GM10248 (cell line): Measurements from ENCODE around the gene COL15A1.

Experiments used
- CTCF ChIA-PET: fragments of 300-600 bp; sonication (Branson Sonifier 250); formaldehyde crosslinking; extraction: SDS; loops from one replicate; lab custom pipeline; 2021; ENCODE audit warnings: antibody characterized with exemption; lab: Yijun Ruan, JAX
- POLR2A ChIA-PET: fragments of 350-650 bp; sonication (Branson Sonifier 250); formaldehyde crosslinking; extraction: SDS; loops from one replicate; lab custom pipeline; 2020; ENCODE audit warnings: antibody characterized with exemption; lab: Yijun Ruan, JAX
- DNase-seq: peaks from one replicate; pipeline ENCODE4 v3.0.0; 2012; ENCODE audit errors: extremely low spot score
- TF ChIP-seq, protein P1 (sequence below): IDR thresholded peaks from 2 replicates; pipeline ENCODE4 v1.5.1; 2012; ENCODE audit warnings: mild to moderate bottlenecking, low read depth; ENCODE audit errors: extremely low read depth, missing control alignments, control extremely low read depth

The COL15A1 gene

DNA sequence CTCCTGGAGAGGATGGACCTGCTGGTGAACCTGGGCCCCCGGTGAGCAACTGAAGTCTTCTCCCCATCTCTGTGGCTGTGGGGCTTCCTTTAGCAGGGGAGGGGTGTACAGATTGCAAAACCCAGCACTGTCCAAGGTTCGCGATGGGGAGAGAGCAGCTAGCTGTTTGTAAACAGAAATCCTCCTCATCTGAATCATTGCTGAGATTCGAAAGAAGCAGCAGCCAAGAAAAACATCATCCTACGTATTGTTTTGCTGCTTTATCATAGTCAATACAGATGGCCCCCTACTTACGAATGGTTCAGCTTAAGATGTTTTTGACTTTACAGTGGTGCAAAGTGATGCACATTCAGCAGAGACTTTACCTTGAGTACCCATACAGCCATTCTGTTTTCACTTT is 81.3 kb downstream of the COL15A1 start:
- POLR2A ChIA-PET = no interaction called here
- CTCF ChIA-PET = interaction anchor here (1.7 to 3.1 kb wide), 2 partner anchors 11 to 115 kb away, joined by 6 to 10 read pairs; no protein-coding TSS in a partner anchor
- no peak for DNase-seq
- TF ChIP-seq, protein P1, sequence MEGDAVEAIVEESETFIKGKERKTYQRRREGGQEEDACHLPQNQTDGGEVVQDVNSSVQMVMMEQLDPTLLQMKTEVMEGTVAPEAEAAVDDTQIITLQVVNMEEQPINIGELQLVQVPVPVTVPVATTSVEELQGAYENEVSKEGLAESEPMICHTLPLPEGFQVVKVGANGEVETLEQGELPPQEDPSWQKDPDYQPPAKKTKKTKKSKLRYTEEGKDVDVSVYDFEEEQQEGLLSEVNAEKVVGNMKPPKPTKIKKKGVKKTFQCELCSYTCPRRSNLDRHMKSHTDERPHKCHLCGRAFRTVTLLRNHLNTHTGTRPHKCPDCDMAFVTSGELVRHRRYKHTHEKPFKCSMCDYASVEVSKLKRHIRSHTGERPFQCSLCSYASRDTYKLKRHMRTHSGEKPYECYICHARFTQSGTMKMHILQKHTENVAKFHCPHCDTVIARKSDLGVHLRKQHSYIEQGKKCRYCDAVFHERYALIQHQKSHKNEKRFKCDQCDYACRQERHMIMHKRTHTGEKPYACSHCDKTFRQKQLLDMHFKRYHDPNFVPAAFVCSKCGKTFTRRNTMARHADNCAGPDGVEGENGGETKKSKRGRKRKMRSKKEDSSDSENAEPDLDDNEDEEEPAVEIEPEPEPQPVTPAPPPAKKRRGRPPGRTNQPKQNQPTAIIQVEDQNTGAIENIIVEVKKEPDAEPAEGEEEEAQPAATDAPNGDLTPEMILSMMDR = no peak

DNA sequence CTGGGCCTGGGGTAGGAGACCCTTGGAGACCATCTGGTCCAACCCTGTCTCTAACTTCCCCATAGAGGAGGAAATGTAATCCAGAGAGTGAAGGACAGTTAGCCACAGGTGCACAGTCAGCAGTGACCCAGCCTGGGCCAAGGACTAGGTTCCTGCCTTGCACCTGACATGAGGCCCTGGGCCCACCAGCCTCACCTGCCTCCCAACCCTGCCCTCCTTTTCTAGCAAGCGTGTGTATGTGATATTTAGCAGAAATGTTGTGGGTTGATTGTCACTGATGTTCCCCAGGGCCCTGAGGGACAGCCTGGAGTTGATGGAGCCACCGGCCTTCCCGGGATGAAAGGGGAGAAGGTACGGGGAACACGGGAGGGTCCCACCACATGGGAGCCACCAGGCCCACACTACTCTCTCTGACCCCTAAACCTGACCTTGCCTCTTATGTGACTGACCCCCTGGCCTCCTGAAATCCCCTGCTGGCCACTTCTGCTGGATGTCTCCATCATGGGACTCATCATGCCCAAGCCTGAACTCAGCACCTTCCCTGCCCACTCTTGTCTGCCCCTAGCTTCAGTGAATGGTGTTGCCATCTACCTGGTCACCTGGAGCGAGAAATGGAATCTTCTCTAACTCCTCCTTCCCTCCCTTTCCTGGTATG is 82.0 kb downstream of the COL15A1 start:
- ChIA-PET CTCF (interaction anchor here (1.4 to 2.7 kb wide), 2 partner anchors 8 to 13 kb away, joined by 4 to 9 read pairs; no protein-coding TSS in a partner anchor), POLR2A (no interaction called here)
- DNase-seq = no peak
- TF ChIP-seq, protein P1 = no peak

DNA sequence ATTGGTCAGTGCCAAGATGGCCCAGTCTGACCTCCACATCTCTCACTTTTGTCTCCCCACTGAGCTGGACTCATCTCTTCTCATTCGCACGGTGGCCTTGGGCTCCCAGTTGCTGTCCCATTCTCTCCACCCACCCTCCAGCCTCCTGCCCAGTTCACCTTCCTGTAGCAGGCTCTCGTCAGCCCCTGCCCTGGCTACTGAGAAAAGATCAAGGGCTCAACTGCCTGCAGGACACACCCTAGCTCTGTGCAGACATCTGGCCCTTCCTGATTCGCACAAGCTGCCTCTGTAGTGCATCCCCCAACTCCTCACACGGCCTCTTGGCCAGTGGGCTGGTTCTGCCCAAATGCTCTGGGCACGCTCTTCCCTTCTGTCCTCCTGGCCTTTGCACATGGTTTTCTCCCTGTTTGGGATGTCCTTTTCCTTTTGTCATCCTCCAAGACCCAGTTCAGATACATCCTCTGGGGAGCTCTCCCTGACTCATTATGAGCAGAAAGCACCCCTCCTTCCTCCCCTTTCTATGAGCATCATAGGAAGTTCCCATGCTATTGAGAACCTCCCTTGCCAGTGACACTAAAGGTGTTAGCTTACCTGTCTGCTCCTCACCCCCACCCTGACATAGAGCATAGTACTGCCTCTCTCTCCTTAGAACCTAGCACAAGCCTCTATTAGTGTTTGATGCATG is 82.7 kb downstream of the COL15A1 start:
- TF ChIP-seq, protein P1 = no peak
- no peak for DNase-seq
- CTCF ChIA-PET = interaction anchor here (0.9 to 2.7 kb wide), 3 partner anchors 9 to 28 kb away, joined by 3 to 9 read pairs (median 4); no protein-coding TSS in a partner anchor
- POLR2A ChIA-PET = no interaction called here

DNA sequence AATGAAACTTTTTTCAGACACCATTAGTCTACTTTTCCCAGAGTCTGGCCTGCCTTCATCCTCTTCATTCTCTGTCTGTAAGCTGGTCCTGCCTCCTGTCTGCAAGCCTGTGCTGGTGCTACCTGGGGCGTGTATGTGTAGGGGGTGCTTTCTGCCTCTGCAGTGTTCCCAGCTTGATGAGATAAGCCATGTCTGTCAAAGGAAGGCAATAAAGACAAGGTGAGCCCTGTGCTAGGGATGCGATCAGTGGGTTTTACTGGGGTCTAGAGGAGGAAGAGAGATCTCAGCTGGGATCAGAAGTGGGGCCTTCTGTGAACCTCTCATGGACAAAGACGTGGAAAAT is 83.2 kb downstream of the COL15A1 start:
- ChIA-PET CTCF (interaction anchor here (0.9 to 2.7 kb wide), 3 partner anchors 9 to 28 kb away, joined by 3 to 9 read pairs (median 4); no protein-coding TSS in a partner anchor), POLR2A (no interaction called here)
- DNase-seq = no peak
- TF ChIP-seq, protein P1 = no peak

- ChIA-PET POLR2A (no interaction called here), CTCF (interaction anchor here (0.9 to 2.7 kb wide), 3 partner anchors 10 to 114 kb away, joined by 4 to 9 read pairs (median 5); no protein-coding TSS in a partner anchor)
- DNase-seq = no peak
- TF ChIP-seq, protein P1 = no peak
Observed at GRCh38 chr9:99027443-99027842, 83.7 kb downstream of the COL15A1 start.

GRCh38 chr9:99029083-99029645 is 85.5 kb downstream of the COL15A1 start:
- TF ChIP-seq, protein P1 = no peak
- POLR2A ChIA-PET = no interaction called here
- DNase-seq = no peak
- CTCF ChIA-PET = interaction anchor here (1.7 kb wide), 1 partner anchor 112 kb away, joined by 4 read pairs; no protein-coding TSS in a partner anchor
